ENCODE data around the gene CCL23.

DNA sequence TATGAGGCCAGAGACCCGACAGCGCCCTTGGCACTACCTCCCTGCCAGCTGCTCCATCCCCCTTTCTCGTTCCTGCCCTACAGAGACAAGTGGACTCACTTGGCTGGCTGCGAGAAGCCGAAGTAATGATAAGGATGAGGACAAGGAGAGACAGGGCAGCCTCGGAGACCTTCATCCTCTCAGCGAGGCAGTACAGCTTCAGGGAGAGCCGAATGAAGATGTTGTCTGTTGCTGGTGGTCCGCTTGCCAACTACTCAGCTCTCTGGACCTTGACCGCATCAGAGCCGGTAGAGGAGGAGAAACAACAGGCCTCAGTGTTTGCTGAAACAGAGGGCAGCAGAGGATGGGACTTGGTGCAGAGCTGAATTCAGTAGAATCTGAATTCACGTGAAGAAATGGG is 36.5 kb downstream of the CCL23 start, which contains the start of gene CCL16:
- TF ChIP-seq POLR2AphosphoS5 (IDR thresholded peaks at IDR 0.05) = no peak
- TF ChIP-seq POLR2A (IDR thresholded peaks at IDR 0.05) = no peak
